Activated T-cell treated with anti-CD3 and anti-CD28 coated beads, Interleukin-2, amount 50 U/mL, for 4 hours (primary cell): ENCODE measurements around the gene LITAFD. TPM values are rescaled to one million over a fixed set of nuclear protein-coding genes. Genes with fewer than 3 reads are reported as not detected.
"Not testable (repeated sequence)": the region's sequence is repeated elsewhere in the genome, so short reads cannot be mapped to it uniquely, and the experiment has no call there.

ENCODE experiments used
- ATAC-seq, 2 donors: fragments of 200-7000 bp; cut with Tn5 transposase; one replicate each; pipeline ENCODE4 v1.10.0; 2021
- DNase-seq: peaks from one replicate; pipeline ENCODE4 v3.0.0-alpha.2; 2020
- H3K27me3 Mint-ChIP-seq: one replicate; pipeline ENCODE4 v1.8.0; 2021; ENCODE audit warnings: low read depth, mixed read lengths
- H3K36me3 Mint-ChIP-seq: one replicate; pipeline ENCODE4 v1.8.0; 2022; ENCODE audit warnings: mixed read lengths; ENCODE audit not compliant: insufficient read depth
- H3K4me1 Mint-ChIP-seq: one replicate; pipeline ENCODE4 v1.8.0; 2021; ENCODE audit warnings: low read depth, mixed read lengths
- H3K4me3 Mint-ChIP-seq: one replicate; pipeline ENCODE4 v1.8.0; 2021; ENCODE audit warnings: mild to moderate bottlenecking, moderate library complexity, mixed read lengths
- H3K9me3 Mint-ChIP-seq: one replicate; pipeline ENCODE4 v1.8.0; 2021; ENCODE audit warnings: mixed read lengths
- total RNA-seq, 3 donors: library from RNA; stranded (reverse); gene quantifications; one replicate each; pipeline ENCODE4 v1.2.1, GENCODE V29; 2021

Gene LITAFD
- total RNA-seq, 3 donors from 2014 or later, result not detected

DNA sequence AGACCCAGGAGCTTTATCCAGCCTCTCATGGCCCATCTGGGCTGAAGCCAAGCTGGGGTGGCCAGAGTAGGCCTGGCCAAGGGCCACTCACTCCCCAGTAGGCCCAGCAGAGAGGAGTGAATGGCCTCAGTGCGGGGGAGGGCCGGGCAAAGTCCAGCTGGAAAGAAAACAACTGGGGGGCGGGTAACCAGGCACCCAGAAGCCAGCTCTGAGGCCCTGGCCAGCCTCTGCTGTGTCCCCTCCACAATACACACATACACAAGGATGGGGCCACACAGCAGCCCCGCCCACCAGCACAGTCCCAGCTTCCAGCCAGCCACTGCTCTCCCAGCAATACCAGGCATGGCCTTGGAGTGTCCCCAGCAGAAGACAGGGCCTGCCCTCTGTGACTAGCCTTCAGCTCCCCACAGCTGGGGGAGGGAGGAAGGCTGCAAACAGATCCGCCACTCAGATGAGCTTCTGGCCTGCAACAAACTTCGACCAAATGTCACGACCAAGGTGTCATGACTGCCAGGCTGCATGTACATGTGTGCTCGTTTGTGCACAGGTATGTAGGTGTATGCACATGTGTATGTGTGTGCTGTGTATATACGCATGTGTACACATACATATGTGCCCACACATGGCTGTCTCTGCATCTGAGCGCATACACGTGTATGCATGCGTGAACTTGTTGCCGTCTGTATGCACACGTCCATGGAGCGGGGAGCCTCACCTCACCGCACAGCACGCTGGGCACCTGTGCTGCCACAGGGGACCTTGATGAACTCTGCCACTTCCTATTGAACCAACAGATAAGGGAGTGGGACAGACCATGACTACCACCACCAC is 18.3 kb upstream of the LITAFD start:
- no peaks in the 10 kb centered on the region for H3K27me3 Mint-ChIP-seq
- ATAC-seq (no peak), DNase-seq (no peak)
- H3K36me3 Mint-ChIP-seq, result peaks cover under 1% of the 10 kb centered on the region
- no peak overlapping the region for H3K4me3 Mint-ChIP-seq
- H3K9me3 Mint-ChIP-seq, result no peaks in the 10 kb centered on the region
- peaks cover 35% of the 10 kb centered on the region for H3K4me1 Mint-ChIP-seq

DNA sequence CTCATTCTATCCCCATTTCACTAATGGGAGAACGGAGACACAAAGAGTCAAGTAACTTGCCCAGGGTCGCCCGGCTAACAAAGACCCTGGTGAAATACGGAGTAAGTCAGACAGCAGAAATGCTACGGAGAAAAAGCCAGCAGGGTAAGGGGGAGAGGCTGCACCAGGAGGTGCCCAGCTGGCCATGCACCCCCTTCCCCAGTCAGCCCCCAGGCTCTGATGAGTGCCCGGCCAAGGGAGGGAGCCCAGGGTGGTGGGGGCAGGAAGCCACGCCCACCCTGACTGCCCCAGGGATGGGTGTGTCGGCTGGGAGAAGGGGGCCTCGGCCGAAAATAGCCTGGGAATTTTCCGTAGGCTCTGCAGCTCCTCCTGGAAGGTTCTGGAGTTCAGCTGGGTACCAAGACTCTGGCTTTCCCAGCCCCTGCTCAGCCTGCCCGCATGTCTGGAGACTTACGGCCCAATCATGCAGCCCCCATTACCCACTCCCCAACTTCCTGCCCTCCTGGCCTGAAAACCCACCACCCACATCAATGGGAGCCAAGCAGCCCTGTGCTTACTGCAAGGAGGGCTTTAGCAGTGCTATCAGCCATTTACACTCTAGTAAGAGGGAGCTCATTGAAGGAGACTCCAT is 17.6 kb upstream of the LITAFD start:
- H3K4me1 Mint-ChIP-seq, result peaks cover 40% of the 10 kb centered on the region
- no peaks in the 10 kb centered on the region for H3K9me3 Mint-ChIP-seq
- H3K4me3 Mint-ChIP-seq, result no peak overlapping the region
- no peak for DNase-seq
- ATAC-seq, result no peak
- no peaks in the 10 kb centered on the region for H3K27me3 Mint-ChIP-seq
- H3K36me3 Mint-ChIP-seq, result no peaks in the 10 kb centered on the region

DNA sequence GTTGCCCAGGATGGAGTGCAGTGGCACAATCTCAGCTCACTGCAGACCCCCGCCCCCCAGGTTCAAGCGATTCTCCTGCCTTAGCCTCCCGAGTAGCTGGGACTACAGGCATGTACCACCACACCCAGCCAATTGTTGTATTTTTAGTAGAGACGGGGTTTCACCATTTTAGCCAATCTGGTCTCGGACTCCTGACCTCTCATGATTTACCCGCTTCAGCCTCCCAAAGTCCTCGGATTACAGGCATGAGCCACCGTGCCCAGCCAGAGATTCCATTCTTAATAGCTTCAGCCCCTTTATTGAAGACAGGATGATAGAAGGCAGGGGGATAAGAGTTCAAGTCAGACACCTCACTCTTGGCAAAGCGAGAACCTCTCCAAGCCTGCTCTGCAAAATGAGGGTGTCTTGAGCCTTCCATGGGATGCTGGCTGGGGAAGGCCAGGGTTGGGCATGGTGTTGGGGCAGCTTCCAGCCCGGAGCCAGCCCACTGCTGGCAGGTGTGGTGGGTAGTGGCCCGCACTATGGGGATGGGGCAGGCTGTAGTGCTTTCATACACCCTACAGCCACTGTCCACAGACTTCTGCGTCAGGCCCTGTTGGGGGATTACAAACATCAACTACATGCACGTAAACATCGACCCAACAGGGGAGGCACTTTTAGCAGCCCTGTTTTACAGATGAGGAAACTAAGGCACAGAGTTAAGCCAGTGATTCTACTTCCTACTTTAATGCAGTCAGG is 16.8 kb upstream of the LITAFD start:
- H3K36me3 Mint-ChIP-seq, result no peaks in the 10 kb centered on the region
- no peaks in the 10 kb centered on the region for H3K9me3 Mint-ChIP-seq
- no peaks in the 10 kb centered on the region for H3K27me3 Mint-ChIP-seq
- H3K4me1 Mint-ChIP-seq, result peaks cover 43% of the 10 kb centered on the region
- ATAC-seq (no peak), DNase-seq (no peak)
- no peak overlapping the region for H3K4me3 Mint-ChIP-seq

DNA sequence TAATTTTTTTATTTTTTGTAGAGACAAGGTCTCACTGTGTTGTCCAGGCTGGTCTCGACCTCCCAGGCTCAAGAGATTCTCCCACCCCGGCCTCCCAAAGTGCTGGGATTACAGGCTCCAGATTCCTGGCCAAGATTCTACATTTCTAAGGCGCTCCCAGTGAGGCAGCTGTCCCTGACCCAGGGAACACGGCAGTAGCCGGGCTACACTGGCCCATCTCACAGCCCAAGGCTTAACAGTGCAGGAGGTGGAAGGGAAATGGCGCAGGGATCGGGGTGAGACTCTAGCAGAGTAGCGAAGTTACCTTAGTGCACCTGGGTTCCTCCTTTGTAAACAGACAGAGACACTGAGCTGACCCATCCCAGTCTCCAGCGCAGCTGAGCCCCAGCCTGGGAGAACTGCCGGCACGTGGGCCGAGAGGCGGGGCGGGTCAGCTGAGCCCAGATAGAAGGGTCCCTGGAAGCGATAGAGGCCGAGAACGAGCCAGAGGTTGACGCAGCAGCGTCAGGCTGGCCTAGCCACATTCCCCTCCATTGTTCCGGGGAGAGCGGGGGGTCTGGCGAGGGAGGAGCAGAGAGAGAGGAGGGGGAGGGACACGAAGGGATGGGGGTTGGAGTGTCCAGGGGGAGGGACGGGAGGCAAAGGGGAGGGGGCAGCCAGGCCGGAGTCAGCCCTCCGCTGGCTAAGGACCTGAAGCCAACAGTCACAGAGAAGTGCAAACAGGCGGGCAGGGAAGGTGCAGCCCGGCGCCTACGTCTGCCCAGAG is 15.8 kb upstream of the LITAFD start:
- ATAC-seq, result no peak
- Mint-ChIP-seq H3K27me3 (no peaks in the 10 kb centered on the region), H3K4me3 (peak overlapping the region; percentile 44), H3K4me1 (peaks cover 51% of the 10 kb centered on the region), H3K36me3 (no peaks in the 10 kb centered on the region), H3K9me3 (no peaks in the 10 kb centered on the region)
- DNase-seq, result no peak

DNA sequence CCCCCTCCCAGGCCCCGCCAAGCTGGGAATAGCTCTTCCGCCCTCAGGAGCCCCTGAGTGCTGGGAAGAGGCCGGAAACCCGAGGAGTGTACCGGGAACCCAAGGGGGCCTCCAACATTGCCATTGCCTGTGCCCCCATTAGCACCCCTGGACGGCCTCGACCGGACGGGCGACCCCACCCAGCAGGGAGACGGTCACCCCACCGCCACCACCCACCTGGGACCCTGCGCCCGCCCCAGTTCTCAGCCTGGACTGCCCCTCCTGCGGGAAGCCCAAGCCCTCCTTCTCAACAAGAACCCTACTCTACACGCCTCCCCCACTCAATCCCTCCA is 15.3 kb upstream of the LITAFD start:
- Mint-ChIP-seq H3K27me3 (no peaks in the 10 kb centered on the region), H3K4me1 (peaks cover 52% of the 10 kb centered on the region), H3K4me3 (peak overlapping the region; percentile 91), H3K36me3 (no peaks in the 10 kb centered on the region), H3K9me3 (no peaks in the 10 kb centered on the region)
- ATAC-seq (no peak), DNase-seq (no peak)

DNA sequence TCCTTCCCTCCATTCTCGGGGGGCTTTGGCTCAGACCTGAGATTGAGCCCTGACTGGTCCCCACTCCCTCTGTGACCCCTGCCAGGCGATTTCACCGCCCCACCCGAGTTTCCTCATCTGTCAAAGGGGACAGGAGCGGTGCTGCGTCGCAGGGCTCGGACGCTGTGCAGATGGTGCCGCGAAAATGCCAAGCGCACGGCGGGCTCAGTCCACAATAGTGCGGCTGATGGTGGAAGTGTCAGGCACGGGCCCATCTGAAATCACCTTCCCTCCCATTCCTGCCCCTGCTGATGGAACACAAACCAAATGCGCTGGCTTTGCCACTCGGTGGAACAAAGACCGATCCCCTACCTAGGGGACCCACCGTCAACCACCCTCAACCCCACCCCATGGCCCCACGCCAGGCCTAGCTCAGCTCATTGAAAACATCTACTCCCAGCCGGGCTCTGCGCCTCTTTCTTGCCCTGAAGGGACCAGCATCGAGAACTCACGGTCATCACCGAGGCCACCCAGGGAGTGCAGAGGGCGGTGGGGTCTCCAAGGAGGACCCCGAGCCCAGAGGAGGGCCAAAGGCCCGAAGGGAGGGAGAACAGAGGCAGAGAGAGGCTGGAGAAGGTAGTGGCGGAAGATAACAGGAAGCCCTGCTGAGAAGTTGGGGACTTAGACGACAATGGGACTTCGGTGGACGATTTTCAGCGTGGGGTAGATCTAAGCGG is 14.8 kb upstream of the LITAFD start:
- H3K36me3 Mint-ChIP-seq, result no peaks in the 10 kb centered on the region
- no peaks in the 10 kb centered on the region for H3K27me3 Mint-ChIP-seq
- ATAC-seq (peak in 1 of 2 donors; percentile 0), DNase-seq (no peak)
- peaks cover 48% of the 10 kb centered on the region for H3K4me1 Mint-ChIP-seq
- peak overlapping the region; percentile 91 for H3K4me3 Mint-ChIP-seq
- H3K9me3 Mint-ChIP-seq, result no peaks in the 10 kb centered on the region

DNA sequence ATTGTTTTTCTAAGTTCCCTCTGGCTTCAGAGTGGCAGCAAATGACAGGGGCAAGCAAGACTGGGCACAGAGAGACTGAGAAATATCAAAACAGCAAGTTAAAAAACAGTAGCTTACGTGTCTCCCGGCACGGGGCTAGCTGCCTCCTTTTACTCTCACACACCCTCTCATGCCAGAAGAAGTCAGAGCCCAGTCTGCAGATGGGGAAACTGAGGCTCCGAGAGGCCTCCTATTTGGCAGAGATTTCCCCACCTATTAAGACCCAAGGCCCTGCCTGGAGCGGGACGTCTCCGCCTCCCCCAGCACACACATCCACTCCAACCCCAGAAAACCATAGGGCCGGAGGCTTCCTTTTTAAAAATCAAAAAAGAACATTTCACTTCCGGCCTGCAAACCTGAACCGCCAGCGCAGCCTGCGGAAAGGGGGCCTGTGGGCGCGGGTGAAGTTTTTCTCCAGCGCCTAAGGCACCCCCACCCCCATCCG is 14.2 kb upstream of the LITAFD start:
- Mint-ChIP-seq H3K9me3 (no peaks in the 10 kb centered on the region), H3K36me3 (no peaks in the 10 kb centered on the region), H3K27me3 (no peaks in the 10 kb centered on the region), H3K4me3 (peak overlapping the region; percentile 91), H3K4me1 (peaks cover 48% of the 10 kb centered on the region)
- no peak for DNase-seq
- peak; percentile 1 for ATAC-seq

DNA sequence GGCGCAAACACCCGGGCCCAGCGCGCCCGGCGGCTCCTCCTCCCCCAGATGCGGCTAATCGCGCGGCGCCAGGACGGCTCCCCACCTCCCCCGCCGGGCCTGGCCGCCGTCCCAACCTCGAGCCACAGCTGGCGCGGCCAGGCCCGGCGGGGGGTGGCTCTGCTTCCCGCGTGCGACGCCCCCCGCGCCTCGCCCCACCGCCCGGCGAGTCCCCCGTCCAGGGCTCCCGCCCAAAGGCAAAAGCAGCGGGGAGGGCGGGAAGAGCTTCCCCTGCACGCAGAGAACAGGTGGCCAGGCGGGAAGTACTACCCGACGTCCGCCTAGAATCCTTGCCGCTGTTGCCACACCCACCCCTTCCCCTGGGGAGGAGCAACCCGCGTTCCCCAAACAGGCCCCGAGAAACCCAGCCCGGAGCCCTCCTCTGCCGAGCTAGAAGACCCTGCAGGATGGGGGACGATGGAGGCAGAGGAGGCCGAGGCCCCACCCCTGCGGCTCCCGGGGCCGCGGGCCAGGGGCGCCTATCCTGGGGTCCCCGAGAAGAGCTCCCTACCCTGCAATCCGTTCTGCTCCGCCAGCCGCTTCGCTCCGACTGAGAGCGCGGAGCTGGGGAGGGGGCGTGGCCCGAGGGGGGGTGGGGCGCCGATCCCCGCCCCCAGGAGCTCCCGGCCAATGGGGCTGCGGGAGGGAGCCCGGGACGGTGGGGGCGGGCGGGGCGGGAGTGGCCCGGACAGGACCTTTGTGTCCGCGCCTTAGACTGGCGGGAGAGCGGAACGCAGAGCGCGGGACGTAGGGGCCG is 13.5 kb upstream of the LITAFD start, which contains the start of gene CARHSP1:
Gene CARHSP1 (minus strand): TSS at position 591 of the 796 bp plus-strand sequence. CDS start 9,678 bp downstream, outside the sequence.
- Mint-ChIP-seq H3K9me3 (no peaks in the 10 kb centered on the region), H3K27me3 (no peaks in the 10 kb centered on the region), H3K36me3 (no peaks in the 10 kb centered on the region), H3K4me1 (peaks cover 48% of the 10 kb centered on the region), H3K4me3 (peak within 1 kb of the TSS; percentile 91)
- DNase-seq, result peak; percentile 75
- peak; percentile 76 to 77 for ATAC-seq

DNA sequence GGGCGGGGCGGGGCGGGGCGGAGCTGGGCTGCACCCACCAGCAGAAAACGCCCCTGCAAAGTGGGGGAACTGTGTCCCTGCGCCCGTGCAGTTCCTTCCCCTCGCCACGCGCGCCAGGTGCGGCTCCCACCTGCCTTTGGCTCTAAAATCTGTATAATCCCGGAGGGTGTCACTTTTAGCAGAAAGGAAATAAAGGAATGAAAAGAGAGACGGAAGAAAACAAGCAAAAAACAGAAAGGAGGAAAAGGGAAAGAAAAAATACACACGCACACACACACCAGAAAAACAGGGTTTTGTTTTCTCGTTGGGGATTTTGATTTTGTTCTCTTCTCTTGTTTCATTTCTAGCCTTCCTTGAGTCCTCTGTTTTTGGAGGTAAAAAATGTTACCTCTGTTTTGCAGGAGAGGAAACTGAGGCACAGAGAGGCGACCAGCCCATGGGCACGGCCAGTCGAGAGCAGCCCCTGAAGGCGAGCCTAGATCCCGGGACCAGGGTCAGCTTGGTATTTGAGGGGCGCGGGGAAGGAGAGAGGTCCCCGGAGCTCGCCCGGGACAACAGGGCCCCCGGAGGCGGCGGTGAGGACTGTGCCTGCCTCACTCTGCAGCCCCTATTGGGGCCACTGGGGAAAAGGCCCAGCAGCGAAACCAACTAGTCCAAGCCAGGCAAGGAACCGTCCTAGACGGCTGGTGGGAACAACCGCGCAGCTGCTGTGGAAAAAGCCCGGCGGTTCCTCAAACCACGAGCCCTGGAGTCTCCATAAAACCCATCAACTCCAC is 12.8 kb upstream of the LITAFD start:
- ATAC-seq, result no peak
- DNase-seq, result no peak
- Mint-ChIP-seq H3K36me3 (no peaks in the 10 kb centered on the region), H3K4me1 (peaks cover 46% of the 10 kb centered on the region), H3K27me3 (no peaks in the 10 kb centered on the region), H3K4me3 (peak overlapping the region; percentile 84), H3K9me3 (no peaks in the 10 kb centered on the region)

DNA sequence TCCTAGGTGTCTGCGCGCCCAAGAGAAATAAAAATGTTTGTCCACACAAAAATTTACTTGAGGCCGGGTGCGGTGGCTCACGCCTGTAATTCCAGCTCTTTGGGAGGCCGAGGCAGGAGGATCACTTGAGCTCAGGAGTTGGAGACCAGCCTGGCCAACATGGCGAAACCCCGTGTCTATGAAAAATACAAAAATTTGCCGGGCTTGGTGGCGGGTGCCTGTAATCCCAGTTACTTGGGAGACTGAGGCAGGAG is 12.2 kb upstream of the LITAFD start:
- not testable (repeated sequence) for H3K9me3 Mint-ChIP-seq, ATAC-seq, H3K36me3 Mint-ChIP-seq, DNase-seq, H3K27me3 Mint-ChIP-seq
- Mint-ChIP-seq H3K4me1 (peaks cover 48% of the 10 kb centered on the region), H3K4me3 (peak overlapping the region; percentile 24)

DNA sequence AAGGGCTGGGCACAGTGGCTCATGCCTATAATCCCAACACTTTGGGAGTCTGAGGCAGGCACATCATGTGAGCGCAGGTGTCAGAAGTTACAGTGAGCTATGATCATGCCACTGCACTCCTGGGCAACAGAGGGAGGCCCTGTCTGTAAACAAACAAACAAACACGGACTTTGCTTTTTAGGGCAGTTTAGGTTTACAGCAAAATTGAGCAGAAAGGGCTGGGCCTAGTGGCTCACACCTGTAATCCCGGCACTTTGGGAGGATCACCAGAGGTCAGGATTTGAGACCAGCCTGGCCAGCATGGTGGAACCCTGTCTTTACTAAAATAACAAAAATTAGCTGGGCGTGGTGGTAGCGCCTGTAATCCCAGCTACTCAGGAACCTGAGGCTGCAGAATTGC is 10.1 kb upstream of the LITAFD start:
- no peak overlapping the region for H3K4me3 Mint-ChIP-seq
- no peak for ATAC-seq
- H3K27me3 Mint-ChIP-seq, result no peaks in the 10 kb centered on the region
- H3K36me3 Mint-ChIP-seq, result no peaks in the 10 kb centered on the region
- no peaks in the 10 kb centered on the region for H3K9me3 Mint-ChIP-seq
- no peak for DNase-seq
- H3K4me1 Mint-ChIP-seq, result peaks cover 34% of the 10 kb centered on the region

DNA sequence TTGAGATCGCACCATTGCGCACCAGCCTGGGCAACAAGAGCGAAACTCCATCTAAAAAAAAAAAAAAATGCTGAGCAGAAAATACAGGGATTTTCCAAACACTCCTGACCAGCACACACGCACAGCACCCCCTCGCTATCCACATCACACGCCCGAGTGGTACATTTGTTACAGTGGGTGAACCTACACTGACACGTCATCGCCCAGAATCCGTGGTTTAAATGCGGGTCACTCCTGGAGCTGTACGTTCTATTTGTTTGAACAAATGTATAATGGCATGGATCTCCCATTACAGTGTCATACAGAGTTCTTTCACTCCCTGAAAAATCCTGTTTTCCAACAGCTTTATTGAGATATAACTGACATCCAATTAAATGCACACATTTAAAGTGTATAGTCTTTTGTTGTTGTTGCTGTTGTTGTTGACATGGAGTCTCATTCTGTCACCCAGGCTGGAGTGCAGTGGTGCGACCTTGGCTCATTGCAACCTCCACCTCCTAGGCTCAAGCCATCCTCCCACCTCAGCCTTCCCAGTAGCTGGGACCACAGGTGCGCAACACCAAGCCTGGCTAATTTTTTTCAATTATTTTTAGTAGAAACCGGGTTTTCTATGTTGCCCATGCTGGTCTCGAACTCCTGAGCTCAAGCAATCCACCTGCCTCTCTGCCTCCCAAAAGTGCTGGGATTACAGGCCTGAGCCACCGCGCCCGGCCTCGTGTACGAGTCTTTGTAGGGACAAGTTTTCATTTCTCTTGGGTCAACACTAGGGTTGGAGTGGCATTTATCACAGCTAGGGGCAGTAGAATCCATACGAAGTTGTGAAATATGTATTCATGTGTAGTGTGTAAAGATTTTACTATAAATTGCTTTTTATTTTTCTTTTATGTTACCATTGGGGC is 8.9 kb upstream of the LITAFD start:
- Mint-ChIP-seq H3K9me3 (no peaks in the 10 kb centered on the region), H3K27me3 (no peaks in the 10 kb centered on the region), H3K4me3 (no peak overlapping the region), H3K36me3 (no peaks in the 10 kb centered on the region), H3K4me1 (peaks cover 23% of the 10 kb centered on the region)
- ATAC-seq (no peak), DNase-seq (no peak)
